ENCODE data around the gene EML1. TPM values are rescaled to one million over a fixed set of nuclear protein-coding genes. Genes with fewer than 3 reads are reported as not detected.

The EML1 gene
- total RNA-seq, 1 donor from 2014 or later = 37.6 TPM

DNA sequence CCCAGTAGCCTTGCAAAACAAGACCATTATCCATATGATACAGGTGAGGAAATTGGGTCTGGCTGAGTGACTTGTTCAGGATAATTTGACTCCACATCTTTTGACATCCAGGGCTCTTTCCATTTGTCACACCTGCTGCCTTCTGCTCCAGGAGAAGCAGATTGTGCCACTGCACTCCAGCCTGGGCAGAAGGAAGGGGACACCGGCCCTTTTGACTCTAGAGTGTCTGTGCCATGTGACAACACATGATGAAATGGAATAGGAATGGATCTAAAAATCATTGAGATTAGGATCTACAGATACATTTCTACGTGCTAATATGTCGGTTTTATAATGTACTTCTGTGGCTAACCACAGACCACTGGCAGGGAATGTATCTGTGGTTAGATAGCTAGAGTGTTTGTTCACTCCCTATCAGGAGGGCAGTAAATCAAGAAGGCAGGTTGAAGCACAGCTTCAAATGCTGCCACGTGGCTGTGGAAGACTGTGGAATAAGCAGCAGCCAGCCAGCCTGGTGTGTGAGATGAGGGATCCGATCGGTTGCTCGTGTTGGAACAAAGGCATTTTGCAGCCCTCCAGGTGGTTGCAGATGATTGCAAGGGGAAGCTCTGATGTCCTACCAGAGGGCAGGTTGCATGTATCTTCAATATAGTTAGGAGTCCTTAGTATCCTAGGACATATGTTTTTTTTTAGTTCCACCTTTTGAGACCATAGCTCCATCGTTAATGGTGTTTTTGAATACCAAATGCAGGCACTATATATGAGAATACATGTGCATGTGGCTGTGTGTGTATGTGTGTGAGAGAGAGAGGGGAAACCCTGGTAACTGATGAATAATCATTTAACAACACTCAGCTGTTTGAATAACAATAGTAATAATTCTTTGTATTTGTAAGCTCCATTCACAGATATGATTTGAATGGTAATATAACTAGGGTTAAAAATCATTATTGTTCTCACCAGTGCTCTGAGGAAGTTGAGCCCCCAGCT, 28.6 kb downstream of the EML1 start:
- Histone ChIP-seq H3K36me3 (ENCODE audit: control insufficient read depth in 3 of 3, insufficient read depth in 3 of 3, low read length in 3 of 3) (peaks cover 0 to 4% (median 0%) of the 10 kb centered on the region in 3 donors), H3K9ac (ENCODE audit: low read depth in 1 of 3, low read length in 3 of 3) (no peak overlapping the region), H3K27me3 (ENCODE audit: control insufficient read depth in 3 of 3, insufficient read depth in 3 of 3, low read length in 3 of 3) (no peaks in the 10 kb centered on the region), H3K4me1 (ENCODE audit: control insufficient read depth in 3 of 3, insufficient read depth in 3 of 3, low read length in 3 of 3) (peaks cover 9 to 22% (median 12%) of the 10 kb centered on the region in 3 donors), H3K27ac (ENCODE audit: low read depth, low read length) (no peak overlapping the region), H3K4me3 (ENCODE audit: low read length in 3 of 3) (no peak overlapping the region), H3K9me3 (ENCODE audit: control insufficient read depth in 3 of 3, low read length in 3 of 3) (no peaks in the 10 kb centered on the region)

GRCh38 chr14:99822800-99823455, 29.7 kb downstream of the EML1 start:
- Histone ChIP-seq H3K36me3 (ENCODE audit: control insufficient read depth in 3 of 3, insufficient read depth in 3 of 3, low read length in 3 of 3) (peaks cover 0 to 4% (median 0%) of the 10 kb centered on the region in 3 donors), H3K27ac (ENCODE audit: low read depth, low read length) (no peak overlapping the region), H3K9ac (ENCODE audit: low read depth in 1 of 3, low read length in 3 of 3) (peak overlapping the region in 1 of 3 donors; percentile 8), H3K4me1 (ENCODE audit: control insufficient read depth in 3 of 3, insufficient read depth in 3 of 3, low read length in 3 of 3) (peaks cover 5 to 22% (median 12%) of the 10 kb centered on the region in 3 donors), H3K27me3 (ENCODE audit: control insufficient read depth in 3 of 3, insufficient read depth in 3 of 3, low read length in 3 of 3) (no peaks in the 10 kb centered on the region), H3K4me3 (ENCODE audit: low read length in 3 of 3) (no peak overlapping the region), H3K9me3 (ENCODE audit: control insufficient read depth in 3 of 3, low read length in 3 of 3) (no peaks in the 10 kb centered on the region)

- Histone ChIP-seq H3K4me1 (ENCODE audit: control insufficient read depth in 3 of 3, insufficient read depth in 3 of 3, low read length in 3 of 3) (peaks cover 5 to 22% (median 12%) of the 10 kb centered on the region in 3 donors), H3K4me3 (ENCODE audit: low read length in 3 of 3) (no peak overlapping the region), H3K36me3 (ENCODE audit: control insufficient read depth in 3 of 3, insufficient read depth in 3 of 3, low read length in 3 of 3) (peaks cover 0 to 4% (median 0%) of the 10 kb centered on the region in 3 donors), H3K27me3 (ENCODE audit: control insufficient read depth in 3 of 3, insufficient read depth in 3 of 3, low read length in 3 of 3) (no peaks in the 10 kb centered on the region), H3K9me3 (ENCODE audit: control insufficient read depth in 3 of 3, low read length in 3 of 3) (no peaks in the 10 kb centered on the region), H3K9ac (ENCODE audit: low read depth in 1 of 3, low read length in 3 of 3) (no peak overlapping the region), H3K27ac (ENCODE audit: low read depth, low read length) (no peak overlapping the region)
These were observed 31.6 kb downstream of the EML1 start for GRCh38 chr14:99824776-99825175.

DNA sequence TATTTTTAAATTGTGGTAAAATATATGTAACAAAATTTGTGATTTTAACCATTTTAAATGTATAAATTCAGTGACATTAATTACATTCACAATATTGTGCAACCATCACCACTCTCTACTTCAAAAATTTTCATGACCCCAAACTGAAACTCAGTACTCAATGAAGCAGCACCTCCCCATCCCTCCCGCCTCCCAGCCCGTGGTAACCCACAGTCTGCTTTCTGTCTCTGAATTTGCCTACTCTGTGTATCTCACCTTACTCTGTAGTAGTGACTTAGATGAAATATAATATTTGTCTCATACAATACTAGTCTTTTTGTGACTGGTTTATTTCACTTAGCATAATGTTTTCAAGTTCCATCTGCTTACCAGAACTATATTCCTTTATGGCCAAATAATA, 36.2 kb downstream of the EML1 start:
- H3K4me3 ChIP-seq (ENCODE audit: low read length in 3 of 3) = no peak overlapping the region
- H3K27me3 ChIP-seq (ENCODE audit: control insufficient read depth in 3 of 3, insufficient read depth in 3 of 3, low read length in 3 of 3) = no peaks in the 10 kb centered on the region
- H3K4me1 ChIP-seq (ENCODE audit: control insufficient read depth in 3 of 3, insufficient read depth in 3 of 3, low read length in 3 of 3) = no peaks in the 10 kb centered on the region
- H3K27ac ChIP-seq (ENCODE audit: low read depth, low read length) = no peak overlapping the region
- no peaks in the 10 kb centered on the region for H3K9me3 ChIP-seq (ENCODE audit: control insufficient read depth in 3 of 3, low read length in 3 of 3)
- H3K36me3 ChIP-seq (ENCODE audit: control insufficient read depth in 3 of 3, insufficient read depth in 3 of 3, low read length in 3 of 3) = peaks cover 0 to 2% (median 0%) of the 10 kb centered on the region in 3 donors
- H3K9ac ChIP-seq (ENCODE audit: low read depth in 1 of 3, low read length in 3 of 3) = no peak overlapping the region

- Histone ChIP-seq H3K27ac (ENCODE audit: low read depth, low read length) (no peak overlapping the region), H3K4me3 (ENCODE audit: low read length in 3 of 3) (no peak overlapping the region), H3K4me1 (ENCODE audit: control insufficient read depth in 3 of 3, insufficient read depth in 3 of 3, low read length in 3 of 3) (no peaks in the 10 kb centered on the region), H3K9ac (ENCODE audit: low read depth in 1 of 3, low read length in 3 of 3) (no peak overlapping the region), H3K36me3 (ENCODE audit: control insufficient read depth in 3 of 3, insufficient read depth in 3 of 3, low read length in 3 of 3) (no peaks in the 10 kb centered on the region), H3K9me3 (ENCODE audit: control insufficient read depth in 3 of 3, low read length in 3 of 3) (no peaks in the 10 kb centered on the region), H3K27me3 (ENCODE audit: control insufficient read depth in 3 of 3, insufficient read depth in 3 of 3, low read length in 3 of 3) (no peaks in the 10 kb centered on the region)
These were observed 38.1 kb downstream of the EML1 start for GRCh38 chr14:99831303-99831702.

DNA sequence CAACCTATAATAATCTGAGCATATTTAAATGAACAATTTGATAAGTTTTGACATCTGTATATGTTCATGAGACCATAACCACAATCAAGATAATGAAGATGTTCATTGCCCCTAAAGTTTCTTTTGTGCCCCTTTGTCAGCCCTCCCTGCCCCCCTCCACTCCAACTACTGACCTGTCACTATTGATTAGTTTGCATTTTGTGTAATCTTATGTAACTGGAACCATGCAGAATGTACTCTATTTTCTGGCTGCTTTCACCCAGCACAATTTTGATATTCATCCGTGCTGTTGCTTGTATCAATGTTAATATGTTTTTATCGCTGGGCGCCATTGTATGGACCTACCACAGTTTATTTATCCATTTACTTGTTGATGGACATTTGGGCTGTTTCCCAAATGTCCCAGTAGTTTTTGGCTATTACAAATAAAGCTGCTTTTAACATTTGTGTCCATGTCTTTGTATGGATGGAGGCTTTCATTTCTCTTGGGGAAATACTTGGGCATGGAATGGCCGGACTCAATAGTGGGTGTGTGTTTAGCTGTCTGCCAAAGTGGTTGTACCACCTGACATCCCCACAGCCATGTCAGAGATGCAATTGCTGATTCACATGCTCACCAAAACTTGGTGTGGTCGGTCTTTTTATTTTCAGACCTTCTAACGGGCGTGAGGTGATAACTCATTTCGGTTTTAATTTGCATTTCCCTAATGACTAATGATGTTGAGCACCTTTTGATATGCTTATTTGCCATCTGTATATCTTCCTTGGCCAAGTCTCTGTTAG, 38.9 kb downstream of the EML1 start:
- H3K4me1 ChIP-seq (ENCODE audit: control insufficient read depth in 3 of 3, insufficient read depth in 3 of 3, low read length in 3 of 3) = no peaks in the 10 kb centered on the region
- H3K9ac ChIP-seq (ENCODE audit: low read depth in 1 of 3, low read length in 3 of 3) = no peak overlapping the region
- no peaks in the 10 kb centered on the region for H3K9me3 ChIP-seq (ENCODE audit: control insufficient read depth in 3 of 3, low read length in 3 of 3)
- no peak overlapping the region for H3K27ac ChIP-seq (ENCODE audit: low read depth, low read length)
- no peaks in the 10 kb centered on the region for H3K36me3 ChIP-seq (ENCODE audit: control insufficient read depth in 3 of 3, insufficient read depth in 3 of 3, low read length in 3 of 3)
- no peaks in the 10 kb centered on the region for H3K27me3 ChIP-seq (ENCODE audit: control insufficient read depth in 3 of 3, insufficient read depth in 3 of 3, low read length in 3 of 3)
- H3K4me3 ChIP-seq (ENCODE audit: low read length in 3 of 3) = no peak overlapping the region

- no peaks in the 10 kb centered on the region for H3K27me3 ChIP-seq (ENCODE audit: control insufficient read depth in 3 of 3, insufficient read depth in 3 of 3, low read length in 3 of 3)
- H3K36me3 ChIP-seq (ENCODE audit: control insufficient read depth in 3 of 3, insufficient read depth in 3 of 3, low read length in 3 of 3) = no peaks in the 10 kb centered on the region
- no peak overlapping the region for H3K27ac ChIP-seq (ENCODE audit: low read depth, low read length)
- H3K4me1 ChIP-seq (ENCODE audit: control insufficient read depth in 3 of 3, insufficient read depth in 3 of 3, low read length in 3 of 3) = peaks cover 8 to 15% (median 12%) of the 10 kb centered on the region in 3 donors
- H3K9ac ChIP-seq (ENCODE audit: low read depth in 1 of 3, low read length in 3 of 3) = no peak overlapping the region
- H3K9me3 ChIP-seq (ENCODE audit: control insufficient read depth in 3 of 3, low read length in 3 of 3) = no peaks in the 10 kb centered on the region
- no peak overlapping the region for H3K4me3 ChIP-seq (ENCODE audit: low read length in 3 of 3)
These were observed 44.6 kb downstream of the EML1 start for GRCh38 chr14:99837822-99838221.

DNA sequence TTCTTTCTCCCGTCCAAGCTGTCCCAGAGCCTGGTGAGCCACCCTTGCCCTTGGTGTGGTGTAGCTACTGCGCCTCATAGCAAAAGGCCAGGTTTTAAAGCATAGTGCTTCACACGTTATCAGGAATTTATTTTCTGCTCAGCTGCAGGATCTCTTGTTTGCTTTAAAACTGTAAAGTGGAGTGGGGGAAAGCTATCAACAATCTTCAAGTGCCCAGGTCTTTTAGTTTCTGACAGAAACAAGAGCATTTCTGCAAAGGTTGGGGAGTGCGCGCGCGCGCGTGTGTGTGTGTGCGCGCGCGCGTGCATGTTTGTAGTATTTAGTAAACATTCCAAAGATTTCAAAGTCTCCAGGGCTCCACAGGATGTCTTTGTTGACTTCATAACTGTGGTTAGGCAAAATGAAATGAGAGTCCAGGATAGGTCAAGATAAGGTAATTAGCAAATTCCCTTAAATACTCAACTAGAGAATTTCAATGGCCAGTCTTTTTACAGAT, 45.5 kb downstream of the EML1 start:
- no peak overlapping the region for H3K9ac ChIP-seq (ENCODE audit: low read depth in 1 of 3, low read length in 3 of 3)

GRCh38 chr14:99839696-99840095, 46.5 kb downstream of the EML1 start:
- Histone ChIP-seq H3K9me3 (ENCODE audit: control insufficient read depth in 3 of 3, low read length in 3 of 3) (no peaks in the 10 kb centered on the region), H3K27me3 (ENCODE audit: control insufficient read depth in 3 of 3, insufficient read depth in 3 of 3, low read length in 3 of 3) (no peaks in the 10 kb centered on the region), H3K4me1 (ENCODE audit: control insufficient read depth in 3 of 3, insufficient read depth in 3 of 3, low read length in 3 of 3) (peaks cover 8 to 15% (median 12%) of the 10 kb centered on the region in 3 donors), H3K9ac (ENCODE audit: low read depth in 1 of 3, low read length in 3 of 3) (no peak overlapping the region), H3K4me3 (ENCODE audit: low read length in 3 of 3) (no peak overlapping the region), H3K36me3 (ENCODE audit: control insufficient read depth in 3 of 3, insufficient read depth in 3 of 3, low read length in 3 of 3) (no peaks in the 10 kb centered on the region), H3K27ac (ENCODE audit: low read depth, low read length) (no peak overlapping the region)

More for the DNA sequence above, 45.5 kb downstream of the EML1 start:
- Histone ChIP-seq H3K36me3 (ENCODE audit: control insufficient read depth in 3 of 3, insufficient read depth in 3 of 3, low read length in 3 of 3) (no peaks in the 10 kb centered on the region), H3K4me1 (ENCODE audit: control insufficient read depth in 3 of 3, insufficient read depth in 3 of 3, low read length in 3 of 3) (peaks cover 8 to 15% (median 12%) of the 10 kb centered on the region in 3 donors), H3K27ac (ENCODE audit: low read depth, low read length) (no peak overlapping the region), H3K27me3 (ENCODE audit: control insufficient read depth in 3 of 3, insufficient read depth in 3 of 3, low read length in 3 of 3) (no peaks in the 10 kb centered on the region), H3K4me3 (ENCODE audit: low read length in 3 of 3) (no peak overlapping the region), H3K9me3 (ENCODE audit: control insufficient read depth in 3 of 3, low read length in 3 of 3) (no peaks in the 10 kb centered on the region)
